K562 (cell line): ENCODE measurements around the gene PRKCE.

Source experiments
- PATZ1 ChIP-seq: fragments of 250-450 bp; sonication (Bioruptor Pico); IDR thresholded peaks from 2 replicates; pipeline ENCODE4 v1.5.0; 2020; ENCODE audit warnings: mild to moderate bottlenecking, borderline replicate concordance
- YBX1 ChIP-seq: fragments of 450-650 bp; IDR thresholded peaks from 2 replicates; pipeline ENCODE4 v1.7.1; 2016; ENCODE audit warnings: mild to moderate bottlenecking

- TF ChIP-seq YBX1: no peak
- TF ChIP-seq PATZ1 (CRISPR knock-in tag): no peak
These were observed 513.2 kb downstream of the PRKCE start for GRCh38 chr2:46164529-46165301.
